HG03575 (cell line): ENCODE data around the gene TRA2B.

ENCODE experiments used
- ATAC-seq: cut with Tn5 transposase; IDR thresholded peaks from one replicate; pipeline ENCODE4 v1.9.1; 2021; ENCODE audit not compliant: unreplicated experiment, insufficient number of reproducible peaks, low FRiP score; ENCODE audit errors: extremely low read depth

Gene TRA2B

DNA sequence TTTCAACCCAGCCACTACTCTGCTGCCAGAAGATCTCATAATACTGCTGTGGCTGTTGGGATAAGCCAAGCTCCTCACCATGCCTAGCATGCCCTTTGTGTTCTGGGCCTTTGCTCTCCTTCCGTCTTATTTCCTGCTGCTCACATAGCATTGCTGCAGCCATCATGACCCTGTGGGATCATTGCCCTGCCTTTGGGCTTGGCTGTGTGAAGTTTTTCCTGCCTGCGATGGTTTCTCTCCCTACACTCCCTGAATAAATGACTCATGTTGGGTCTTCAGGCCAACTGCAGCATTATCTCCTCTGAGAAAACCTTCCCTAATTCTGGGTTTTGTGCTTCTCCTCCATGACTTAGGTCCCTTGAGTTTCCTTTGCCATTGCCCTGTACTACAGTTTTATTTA, 20.8 kb upstream of the TRA2B start:
- ATAC-seq = no peak

- no peak for ATAC-seq
Measured at GRCh38 chr3:185956244-185956643, 18.4 kb upstream of the TRA2B start.

DNA sequence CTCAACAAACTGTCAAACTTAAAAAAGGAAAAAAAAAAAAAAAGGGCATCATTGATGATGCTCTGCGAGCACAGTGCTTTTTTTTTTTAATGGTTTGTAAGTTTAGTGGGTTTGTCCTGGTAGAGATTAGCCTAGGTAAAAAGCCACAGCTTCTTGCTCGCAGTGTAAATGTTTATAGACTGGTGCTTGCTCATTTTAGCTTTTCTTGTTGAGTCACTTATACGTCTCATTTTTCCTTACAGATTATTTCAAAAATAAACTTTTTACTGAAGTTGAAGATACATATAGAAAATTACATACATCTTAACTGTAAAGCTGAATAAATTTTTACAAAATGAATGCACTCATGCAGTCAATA, 16.5 kb upstream of the TRA2B start:
- ATAC-seq = no peak

DNA sequence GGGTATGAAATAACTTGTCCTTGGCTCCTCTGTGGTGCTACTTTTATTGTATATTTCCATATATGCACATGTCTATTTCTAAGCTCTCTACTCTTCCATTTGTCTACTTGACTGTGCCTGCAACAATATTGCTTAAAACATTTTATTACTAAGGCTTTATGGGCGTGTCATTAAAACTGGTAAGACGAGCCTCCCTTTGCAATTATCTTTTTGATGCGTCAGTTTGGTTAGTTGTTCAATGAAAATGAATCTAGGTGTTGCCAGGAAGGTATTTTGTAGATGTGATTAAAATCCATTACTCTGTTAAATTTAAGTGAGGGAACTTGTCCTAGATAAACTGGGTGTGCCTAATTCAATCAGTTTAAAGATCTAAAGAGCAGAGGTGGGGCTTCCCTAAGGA, 12.9 kb upstream of the TRA2B start:
- no peak for ATAC-seq

DNA sequence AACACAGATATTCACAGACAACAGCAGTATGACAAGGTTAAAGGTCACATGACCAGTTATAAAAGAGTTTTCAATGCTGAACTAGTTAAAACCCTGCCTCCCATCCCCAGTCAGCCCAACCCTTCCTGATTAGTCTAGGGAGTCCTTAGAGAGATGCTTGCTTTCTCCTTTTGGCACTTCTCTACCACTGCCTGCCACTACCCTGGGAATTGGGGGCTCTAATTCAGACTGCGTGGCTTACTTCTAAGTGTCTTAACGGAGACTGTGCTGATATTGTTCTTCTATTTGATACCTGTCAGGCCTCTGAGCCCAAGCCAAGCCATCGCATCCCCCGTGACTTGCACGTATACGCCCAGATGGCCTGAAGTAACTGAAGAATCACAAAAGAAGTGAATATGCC, 11.7 kb upstream of the TRA2B start:
- no peak for ATAC-seq

- ATAC-seq = no peak
Measured at GRCh38 chr3:185948292-185948691, 10.5 kb upstream of the TRA2B start.

DNA sequence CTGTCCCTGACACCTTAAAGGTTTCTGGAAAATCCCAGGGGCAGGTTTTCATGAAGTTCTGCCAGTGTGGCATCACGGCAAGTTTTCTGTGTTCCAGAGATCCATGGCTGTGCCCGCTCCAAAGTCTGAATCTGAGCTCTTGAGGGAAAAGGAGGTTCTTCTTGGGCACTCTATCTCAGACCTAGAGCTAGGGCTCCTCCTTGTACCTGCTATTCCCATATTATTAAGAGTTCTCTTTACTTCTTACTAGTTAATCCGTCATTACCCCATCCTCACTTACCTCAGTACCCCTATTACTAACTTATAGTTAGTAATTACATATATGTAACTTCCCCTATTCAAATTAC, 5.9 kb upstream of the TRA2B start:
- ATAC-seq = no peak

DNA sequence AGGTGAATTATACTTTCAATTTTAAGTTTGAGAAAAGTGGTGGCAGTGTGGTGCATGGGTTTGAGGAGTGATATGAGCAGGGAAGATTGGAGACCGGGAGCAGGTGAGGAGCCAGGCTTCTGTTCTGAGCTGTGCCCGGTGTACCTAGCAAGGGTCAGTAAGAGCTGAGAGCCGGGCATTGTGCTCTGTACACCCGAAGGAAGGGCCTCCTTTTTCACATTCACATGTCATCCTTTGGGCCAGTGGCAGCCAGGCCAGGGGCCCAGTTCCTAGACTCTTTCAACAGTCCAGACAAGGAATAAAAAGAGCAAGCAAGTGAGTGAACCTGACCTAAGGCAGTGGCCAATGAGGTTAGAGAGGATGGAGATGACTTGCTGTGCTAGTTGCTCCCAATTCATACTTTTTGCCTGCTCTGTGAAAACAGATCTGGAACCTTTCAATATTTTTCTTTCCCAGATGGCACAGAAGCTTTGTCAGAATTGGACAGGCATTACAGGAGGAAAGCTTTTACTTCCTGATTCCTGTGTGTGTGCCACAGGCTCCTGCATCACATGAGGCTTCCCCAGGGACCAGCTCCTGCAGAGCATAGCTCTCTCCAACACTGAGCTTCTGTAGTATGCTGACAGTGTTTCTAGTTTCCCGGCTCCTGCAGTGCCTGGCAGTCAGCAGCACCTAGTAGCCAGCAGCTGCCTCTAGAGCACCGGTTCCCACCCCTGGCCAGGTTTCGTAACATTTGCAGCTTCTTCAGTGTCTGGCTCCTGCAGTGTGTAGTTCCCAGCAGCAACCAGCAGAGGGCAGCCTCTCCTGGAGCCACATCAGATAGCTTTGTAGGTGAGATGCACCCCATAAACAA, 5.3 kb upstream of the TRA2B start:
- no peak for ATAC-seq

DNA sequence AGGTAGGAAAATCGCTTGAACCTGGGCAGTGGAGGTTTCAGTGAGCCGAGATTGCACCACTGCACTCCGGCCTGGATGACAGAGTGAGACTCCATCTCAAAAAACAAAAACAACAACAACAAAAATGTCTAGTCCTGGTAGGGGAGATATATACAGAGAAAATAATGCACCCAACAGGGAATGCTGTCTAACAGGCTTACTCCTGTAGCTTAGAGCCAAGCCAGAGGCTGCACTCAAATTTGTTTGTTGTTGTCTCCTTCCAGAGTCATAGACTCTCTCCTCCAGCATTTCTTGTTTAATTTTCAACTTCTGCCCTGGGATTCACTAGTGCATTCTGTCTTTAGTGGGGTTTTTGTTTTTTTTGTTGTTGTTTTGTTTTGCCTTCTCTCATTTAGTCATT, 4.6 kb upstream of the TRA2B start:
- no peak for ATAC-seq

GRCh38 chr3:185940951-185941350, 3.1 kb upstream of the TRA2B start:
- no peak for ATAC-seq

GRCh38 chr3:185939721-185940120, 1.9 kb upstream of the TRA2B start:
- no peak for ATAC-seq

DNA sequence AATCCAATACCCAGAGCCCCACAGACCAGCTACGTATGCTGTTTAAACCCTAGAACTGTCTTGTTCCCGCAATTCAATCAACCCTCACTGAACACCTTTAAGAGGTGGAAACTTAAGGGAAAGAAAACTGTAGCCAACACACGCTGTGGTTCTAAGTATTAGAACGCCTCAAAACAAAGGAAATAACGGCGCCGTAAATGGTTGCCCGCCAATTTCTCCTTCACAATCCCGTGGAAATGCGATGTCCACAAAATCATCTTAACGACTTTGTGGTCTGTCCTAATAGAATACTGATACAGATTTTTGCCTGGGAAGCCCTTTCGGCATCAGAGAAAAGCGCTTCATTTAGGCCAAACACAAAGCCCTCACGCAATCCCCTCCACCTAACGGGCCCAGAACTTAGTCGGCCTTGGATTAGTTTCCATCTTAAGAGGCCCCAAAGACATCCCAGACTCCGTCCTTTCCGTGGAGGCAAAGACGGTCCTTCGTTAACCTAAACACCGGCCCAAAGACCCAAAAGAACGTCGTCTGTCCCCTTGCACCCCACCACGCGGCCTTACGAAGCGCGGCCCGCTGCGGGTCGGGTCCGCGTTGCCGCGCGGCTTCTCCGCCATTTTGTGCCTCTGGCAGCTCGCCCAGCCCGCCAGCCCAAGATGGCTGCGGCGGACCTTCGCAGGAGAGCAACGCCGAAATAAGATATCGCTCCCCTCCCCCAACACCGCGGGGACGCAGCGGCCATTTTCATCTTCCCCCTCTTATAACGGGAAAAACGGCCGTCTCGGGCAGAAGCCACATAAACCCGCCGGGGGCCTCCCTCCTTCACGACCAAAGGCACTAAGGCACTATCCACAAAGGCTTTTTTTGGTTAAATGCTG, 763 bp downstream of the TRA2B start:
- ATAC-seq = no peak

- no peak for ATAC-seq
Measured at GRCh38 chr3:185936273-185936629, 1.6 kb downstream of the TRA2B start.

GRCh38 chr3:185935465-185936272, 2.1 kb downstream of the TRA2B start:
- ATAC-seq = no peak

GRCh38 chr3:185934767-185935464, 2.9 kb downstream of the TRA2B start:
- ATAC-seq = no peak

- ATAC-seq = no peak
Measured at GRCh38 chr3:185934174-185934557, 3.6 kb downstream of the TRA2B start.

DNA sequence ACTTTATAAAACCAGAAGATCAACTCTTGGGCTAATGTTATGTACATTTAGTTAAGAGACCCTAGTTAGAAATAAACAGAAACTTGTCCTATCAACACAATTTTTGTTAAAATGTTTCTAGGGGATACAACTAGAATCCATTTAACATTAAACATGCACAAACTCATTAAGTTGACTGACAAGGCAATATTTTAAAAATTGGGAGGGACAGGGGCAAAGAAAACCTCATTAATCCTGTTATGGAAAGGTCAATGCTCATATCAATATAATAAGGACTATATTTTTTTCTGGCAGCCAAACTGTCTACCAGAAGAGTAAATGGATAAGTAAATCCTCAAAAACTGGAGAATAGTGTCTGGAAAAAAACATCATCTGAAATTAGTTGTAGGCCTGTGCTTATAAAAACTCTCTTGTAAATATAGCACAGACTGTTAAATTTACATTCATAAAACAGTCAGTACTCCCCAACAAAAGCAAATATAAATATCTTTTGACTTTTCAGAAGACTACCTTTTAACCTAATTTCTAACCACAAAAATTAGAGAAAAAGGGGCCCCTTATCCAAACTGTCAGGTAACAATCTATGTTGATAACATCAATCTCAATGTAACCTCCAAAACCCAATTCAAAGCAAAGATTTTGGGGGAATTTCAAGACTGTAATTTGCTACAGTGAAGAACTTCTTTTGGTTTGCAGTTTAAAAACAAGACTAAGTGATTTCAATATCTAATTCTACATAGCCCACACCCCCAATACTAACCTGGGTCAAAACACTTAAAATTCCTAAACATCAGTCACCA, 4.2 kb downstream of the TRA2B start:
- ATAC-seq = no peak

DNA sequence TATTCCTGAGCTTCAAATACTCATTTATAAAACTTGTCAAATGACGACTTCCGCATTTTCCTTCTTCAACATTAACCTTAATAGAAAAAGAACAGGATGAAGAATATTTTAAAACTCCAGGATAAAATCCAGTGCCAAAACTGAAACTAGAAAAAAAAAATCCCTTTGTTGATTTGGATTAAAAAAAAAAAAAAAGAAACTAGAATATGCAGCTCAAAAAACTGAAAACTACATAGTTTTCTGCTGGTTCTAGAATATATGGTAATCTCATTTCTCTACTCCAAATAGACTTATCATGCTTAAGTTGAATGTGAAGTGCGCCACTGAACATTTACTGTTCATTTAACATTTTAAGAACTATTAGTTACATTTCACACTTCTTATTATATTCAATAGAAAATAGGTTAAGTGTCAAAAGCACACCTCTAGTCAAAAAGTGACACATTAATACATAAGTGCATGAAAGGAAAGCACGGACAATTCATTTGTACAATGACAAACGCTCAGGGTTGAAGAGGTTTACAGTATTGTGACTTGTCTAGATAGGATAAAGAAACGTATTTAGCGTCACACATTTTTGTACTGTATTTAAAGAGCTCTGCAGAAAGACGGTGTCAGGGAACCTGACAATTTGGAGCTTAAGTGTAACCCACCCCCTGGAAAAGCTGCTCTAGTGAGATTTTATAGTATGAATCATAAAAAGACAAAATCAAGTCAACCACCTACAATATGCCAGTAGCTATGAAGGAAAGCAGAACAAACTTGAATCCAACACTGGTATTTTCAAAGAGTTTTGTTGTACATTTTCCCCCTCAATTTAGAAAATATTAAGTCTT, 5.8 kb downstream of the TRA2B start:
- ATAC-seq = no peak
